GM06990 (cell line): Measurements from ENCODE around the gene CACFD1.

Source experiments
- DNase-seq: peaks from one replicate; pipeline ENCODE4 v3.0.0-alpha.2; 2011; ENCODE audit not compliant: insufficient read length; ENCODE audit errors: extremely low read depth
- H3K27me3 ChIP-seq: replicated peaks from 2 replicates; pipeline ENCODE4 v1.6.0; 2011; ENCODE audit warnings: low read length; ENCODE audit not compliant: control insufficient read depth, insufficient read depth
- H3K36me3 ChIP-seq: 2 replicates; pipeline ENCODE4 v1.5.1; 2011; ENCODE audit warnings: low read length; ENCODE audit not compliant: control insufficient read depth, insufficient read depth
- H3K4me3 ChIP-seq: replicated peaks from 2 replicates; pipeline ENCODE4 v1.5.1; 2011; ENCODE audit warnings: low read depth, mild to moderate bottlenecking, control low read depth, low read length
- TF ChIP-seq, protein P1 (sequence below): IDR thresholded peaks from 2 replicates; pipeline ENCODE4 v1.5.1; 2011; ENCODE audit warnings: low read length, control low read depth, mild to moderate bottlenecking, inconsistent platforms; ENCODE audit not compliant: insufficient read depth, poor library complexity, severe bottlenecking

CACFD1 gene

DNA sequence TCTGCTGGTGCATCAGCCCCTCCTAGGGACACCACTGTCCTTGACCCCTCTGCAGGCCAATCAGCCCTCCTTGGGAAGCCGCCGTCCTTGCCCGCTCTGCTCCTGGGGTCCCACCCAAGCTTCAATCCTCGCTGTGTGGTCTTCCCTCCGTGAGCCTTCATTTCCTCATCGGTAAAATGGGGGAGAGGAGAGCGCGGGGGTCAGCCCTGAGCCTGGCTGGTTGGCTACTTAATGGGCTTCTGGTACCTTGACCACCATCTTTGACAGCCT is 31.8 kb downstream of the CACFD1 start:
- Histone ChIP-seq H3K4me3 (no peak overlapping the region), H3K27me3 (no peaks in the 10 kb centered on the region; the same call in 1 of the 2 replicates), H3K36me3 (no peaks in the 10 kb centered on the region)
- no peak for DNase-seq
- TF ChIP-seq, protein P1, sequence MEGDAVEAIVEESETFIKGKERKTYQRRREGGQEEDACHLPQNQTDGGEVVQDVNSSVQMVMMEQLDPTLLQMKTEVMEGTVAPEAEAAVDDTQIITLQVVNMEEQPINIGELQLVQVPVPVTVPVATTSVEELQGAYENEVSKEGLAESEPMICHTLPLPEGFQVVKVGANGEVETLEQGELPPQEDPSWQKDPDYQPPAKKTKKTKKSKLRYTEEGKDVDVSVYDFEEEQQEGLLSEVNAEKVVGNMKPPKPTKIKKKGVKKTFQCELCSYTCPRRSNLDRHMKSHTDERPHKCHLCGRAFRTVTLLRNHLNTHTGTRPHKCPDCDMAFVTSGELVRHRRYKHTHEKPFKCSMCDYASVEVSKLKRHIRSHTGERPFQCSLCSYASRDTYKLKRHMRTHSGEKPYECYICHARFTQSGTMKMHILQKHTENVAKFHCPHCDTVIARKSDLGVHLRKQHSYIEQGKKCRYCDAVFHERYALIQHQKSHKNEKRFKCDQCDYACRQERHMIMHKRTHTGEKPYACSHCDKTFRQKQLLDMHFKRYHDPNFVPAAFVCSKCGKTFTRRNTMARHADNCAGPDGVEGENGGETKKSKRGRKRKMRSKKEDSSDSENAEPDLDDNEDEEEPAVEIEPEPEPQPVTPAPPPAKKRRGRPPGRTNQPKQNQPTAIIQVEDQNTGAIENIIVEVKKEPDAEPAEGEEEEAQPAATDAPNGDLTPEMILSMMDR: no peak

DNA sequence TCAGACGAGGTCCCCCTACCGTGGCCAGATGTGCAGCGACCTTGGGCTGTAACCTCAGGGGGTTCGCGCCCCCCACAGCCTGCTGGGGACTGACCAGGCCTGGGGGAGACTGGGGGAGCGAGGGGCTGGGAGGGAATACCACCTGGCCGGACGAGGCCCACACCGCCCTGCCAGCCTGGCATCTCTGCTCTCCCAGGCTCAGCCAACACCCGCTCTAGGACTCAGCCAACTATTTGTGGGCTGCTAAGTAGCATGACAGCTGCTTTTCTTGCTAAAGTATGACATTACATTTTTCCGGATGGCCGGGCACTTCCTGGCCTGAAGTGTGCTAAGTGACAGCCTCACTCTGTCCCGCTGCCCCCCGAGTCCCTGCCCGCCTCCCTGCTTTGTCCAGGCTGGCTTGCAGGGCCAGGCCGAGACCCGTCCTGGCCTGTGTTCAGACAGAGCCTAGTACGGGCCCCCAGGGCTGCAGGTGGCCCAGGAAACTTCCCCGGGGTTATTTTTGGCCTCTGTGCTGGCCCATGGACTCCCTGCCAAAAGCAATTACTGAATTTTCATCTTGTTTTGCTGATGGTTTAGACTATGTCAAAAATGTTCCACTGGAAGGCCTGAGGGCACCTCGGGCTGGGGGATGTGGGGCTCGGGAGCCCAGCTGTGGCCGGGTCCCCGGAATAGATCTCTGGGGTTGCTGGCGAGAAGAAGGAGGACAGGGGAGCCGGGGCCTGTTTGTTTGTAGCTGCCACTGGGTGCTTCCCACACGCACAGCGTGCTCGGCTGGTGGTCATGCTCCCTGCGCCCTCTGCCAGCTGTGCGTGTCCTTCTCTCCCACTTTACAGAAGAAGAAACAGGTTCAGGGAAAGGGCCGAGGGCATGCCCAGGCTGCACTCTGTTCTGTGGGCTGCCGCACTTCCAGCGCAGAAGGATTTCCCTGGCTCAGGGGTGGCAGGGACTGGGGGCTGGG is 32.6 kb downstream of the CACFD1 start:
- TF ChIP-seq, protein P1: no peak
- DNase-seq: no peak

DNA sequence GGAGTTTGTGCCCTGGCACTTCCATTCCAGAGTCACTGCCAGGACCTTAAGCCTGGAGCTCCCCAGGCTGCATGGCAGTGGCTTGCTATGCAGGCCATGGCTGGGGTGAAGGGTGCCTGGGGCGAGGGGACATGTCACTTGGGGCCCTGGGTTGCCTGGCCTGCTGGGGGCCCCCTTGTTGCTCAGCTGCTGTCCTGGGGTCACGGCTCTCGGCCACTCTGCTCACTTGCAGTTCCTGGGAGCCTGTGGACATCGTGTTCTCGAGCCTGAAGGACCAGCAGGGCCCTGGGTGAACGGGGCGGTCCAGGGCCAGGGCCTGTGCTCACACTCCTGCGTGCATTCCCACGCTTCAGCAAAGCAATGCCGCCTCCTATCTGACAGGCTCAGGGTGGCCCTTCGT is 33.6 kb downstream of the CACFD1 start:
- no peak for DNase-seq
- no peaks in the 10 kb centered on the region; the same call in 1 of the 2 replicates for H3K27me3 ChIP-seq
- H3K4me3 ChIP-seq: no peak overlapping the region
- no peaks in the 10 kb centered on the region for H3K36me3 ChIP-seq
- TF ChIP-seq, protein P1: no peak

More for the DNA sequence above, 32.6 kb downstream of the CACFD1 start:
- H3K4me3 ChIP-seq: no peak overlapping the region
- H3K27me3 ChIP-seq: no peaks in the 10 kb centered on the region; the same call in 1 of the 2 replicates
- no peaks in the 10 kb centered on the region for H3K36me3 ChIP-seq

DNA sequence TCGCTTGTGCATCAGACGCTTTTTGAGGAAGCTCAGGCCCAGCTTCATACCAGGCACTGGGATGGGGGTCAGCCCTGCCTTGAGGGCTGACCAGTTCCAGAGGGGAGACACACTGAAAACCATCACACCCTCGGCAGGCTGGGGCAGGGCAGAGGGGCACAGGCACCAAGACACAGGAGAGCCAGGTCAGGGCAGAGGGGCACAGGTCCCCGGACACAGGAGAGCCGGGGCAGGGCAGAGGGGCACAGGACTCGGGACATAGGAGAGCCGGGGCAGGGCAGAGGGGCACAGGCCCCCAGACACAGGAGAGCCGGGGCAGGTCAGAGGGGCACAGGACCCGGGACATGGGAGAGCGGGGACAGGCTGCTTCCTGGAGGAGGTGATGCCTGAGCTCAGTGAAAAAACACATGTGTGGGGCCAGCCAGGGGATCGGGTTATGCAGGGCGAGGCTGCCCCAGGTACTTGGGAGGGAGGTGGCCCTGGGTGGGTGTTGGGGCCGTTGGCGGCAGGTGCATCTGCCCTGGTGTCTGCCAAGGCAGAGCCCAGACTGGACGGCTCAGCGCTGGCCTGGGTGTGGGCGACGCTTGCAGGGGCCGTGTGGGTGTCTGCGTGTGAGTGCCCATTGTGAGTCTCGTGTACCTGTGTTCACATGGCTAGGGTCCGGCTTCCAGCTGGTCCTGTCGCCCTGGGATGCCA is 34.2 kb downstream of the CACFD1 start:
- Histone ChIP-seq H3K27me3 (no peaks in the 10 kb centered on the region; the same call in 1 of the 2 replicates), H3K36me3 (no peaks in the 10 kb centered on the region), H3K4me3 (no peak overlapping the region)
- TF ChIP-seq, protein P1: no peak
- no peak for DNase-seq

DNA sequence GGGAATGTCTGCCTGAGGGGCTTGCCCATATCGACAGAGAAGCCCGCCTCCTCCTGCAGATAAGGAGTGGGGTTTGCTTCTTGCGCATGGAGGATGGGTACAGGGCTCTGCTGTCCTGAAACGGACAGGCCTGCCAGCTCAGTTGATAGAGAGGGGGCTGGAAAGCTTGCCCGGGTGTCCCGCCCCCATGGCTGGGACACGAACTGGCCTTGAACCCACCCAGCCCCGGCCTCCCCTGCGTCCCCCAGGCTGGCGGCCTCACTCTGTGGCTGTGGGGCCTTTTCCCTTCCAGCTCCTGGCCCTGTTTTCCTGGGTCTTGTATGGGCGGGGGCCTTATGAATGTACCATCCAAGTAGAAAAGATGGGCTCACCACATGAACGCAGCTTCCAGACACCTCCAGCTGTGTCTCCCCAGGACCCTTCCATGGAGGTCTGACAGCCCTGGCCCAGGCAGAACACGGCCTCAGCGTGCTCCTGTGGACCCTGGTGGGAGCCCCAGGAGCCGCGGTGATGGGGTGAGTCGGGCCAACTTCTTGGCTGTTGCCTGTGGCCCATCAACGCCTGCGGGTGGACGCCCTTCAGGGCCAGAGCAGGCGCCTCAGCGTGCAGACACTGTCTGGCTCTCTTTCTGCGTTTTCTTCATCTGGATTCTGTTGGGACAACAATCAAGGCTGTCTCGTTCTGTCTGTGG is 35.0 kb downstream of the CACFD1 start:
- Histone ChIP-seq H3K36me3 (no peaks in the 10 kb centered on the region), H3K27me3 (no peaks in the 10 kb centered on the region), H3K4me3 (no peak overlapping the region)
- TF ChIP-seq, protein P1: no peak
- no peak for DNase-seq
